Measurements from ENCODE around the gene PAPOLG.
"Not testable (repeated sequence)": the region's sequence is repeated elsewhere in the genome, so short reads cannot be mapped to it uniquely, and the experiment has no call there.

PAPOLG gene

GRCh38 chr2:60796573-60797509 is 40.8 kb downstream of the PAPOLG start:
- TF ChIP-seq POLR2A (IDR thresholded peaks at IDR 0.05; ENCODE audit: low read length) (no peak), GATA1 (IDR thresholded peaks at IDR 0.05; ENCODE audit: low read depth, low read length) (no peak)
- no peak for DNase-seq

DNA sequence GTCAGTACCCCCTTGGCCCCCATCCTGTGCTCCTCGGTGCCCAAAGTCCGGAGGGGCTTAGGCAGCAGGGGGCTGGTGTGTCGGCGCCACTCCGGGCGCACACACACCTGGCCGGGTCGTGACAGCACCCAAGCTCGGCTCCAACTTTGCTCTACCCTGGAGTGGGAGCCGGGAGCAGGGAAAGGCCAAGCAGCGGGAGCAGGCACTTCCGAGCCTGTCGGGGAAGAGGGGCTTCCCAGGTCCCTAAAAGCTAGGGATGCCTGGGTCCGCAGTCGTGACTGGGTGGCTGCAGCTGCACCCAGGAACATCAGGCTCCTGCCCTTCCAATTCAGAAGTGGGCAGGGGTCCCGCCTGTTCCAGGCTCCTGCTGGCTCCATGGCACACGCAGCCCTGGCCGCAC is 48.4 kb downstream of the PAPOLG start:
- no peak for TF ChIP-seq GATA1 (IDR thresholded peaks at IDR 0.05; ENCODE audit: low read depth, low read length)
- TF ChIP-seq POLR2A (IDR thresholded peaks at IDR 0.05; ENCODE audit: low read length) = no peak

DNA sequence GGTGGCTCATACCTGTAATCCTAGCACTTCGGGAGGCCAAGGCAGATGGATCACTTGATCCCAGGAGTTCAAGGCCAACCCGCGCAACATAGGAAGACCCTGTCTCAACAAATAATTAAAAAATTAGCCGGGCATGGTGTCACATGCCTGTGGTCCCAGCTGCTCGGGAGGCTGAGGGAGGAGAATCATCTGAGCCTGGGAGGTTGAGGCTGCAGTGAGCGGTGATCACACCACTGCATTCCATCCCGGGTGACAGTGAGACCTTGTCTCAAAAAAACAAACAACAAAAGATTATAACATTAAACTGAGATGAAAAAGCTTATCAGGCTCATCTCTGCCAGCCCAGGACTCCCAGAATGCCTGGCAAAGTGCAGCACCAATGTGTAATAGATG is 50.5 kb downstream of the PAPOLG start:
- DNase-seq = no peak
- no peak for TF ChIP-seq POLR2A (IDR thresholded peaks at IDR 0.05; ENCODE audit: low read length)
- no peak for TF ChIP-seq GATA1 (IDR thresholded peaks at IDR 0.05; ENCODE audit: low read depth, low read length)

More for the DNA sequence above, 48.4 kb downstream of the PAPOLG start:
- no peak for DNase-seq

DNA sequence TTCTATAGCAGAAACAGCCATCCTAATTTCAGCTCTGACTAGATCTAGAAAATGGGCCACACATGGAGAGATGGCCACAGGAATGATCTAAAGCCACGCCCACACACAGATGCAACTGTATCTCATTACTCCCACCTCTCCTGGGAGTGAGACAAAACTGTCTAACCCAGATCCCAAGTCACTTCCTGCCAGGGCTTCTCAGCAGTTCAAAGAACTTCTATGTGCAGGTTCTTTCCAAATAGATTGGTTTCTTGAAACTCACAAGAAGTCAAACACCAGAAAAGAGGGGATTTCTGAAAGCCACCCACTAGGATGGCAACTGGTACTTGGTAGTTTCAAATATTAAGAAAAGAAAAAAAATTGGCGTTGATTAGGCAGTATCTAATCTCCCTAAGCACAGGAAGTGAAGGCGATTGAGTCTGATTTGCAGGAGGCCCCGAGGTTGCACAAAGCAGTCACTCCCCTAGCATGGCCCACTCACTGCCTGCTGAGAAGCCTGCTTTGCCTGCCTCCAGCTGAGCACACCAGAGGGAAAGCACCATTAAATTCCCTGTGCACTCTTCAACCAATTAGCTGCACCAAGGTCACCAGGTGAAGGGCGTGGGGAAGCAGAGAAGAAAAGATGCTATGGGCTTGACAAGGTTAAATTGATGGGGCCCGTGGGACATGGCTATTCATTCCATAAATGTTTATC is 51.1 kb downstream of the PAPOLG start:
- TF ChIP-seq GATA1 (IDR thresholded peaks at IDR 0.05; ENCODE audit: low read depth, low read length) = no peak
- no peak for TF ChIP-seq POLR2A (IDR thresholded peaks at IDR 0.05; ENCODE audit: low read length)
- peak; percentile 6 to 35 for DNase-seq

- no peak for TF ChIP-seq POLR2A (IDR thresholded peaks at IDR 0.05; ENCODE audit: low read length)
- TF ChIP-seq GATA1 (IDR thresholded peaks at IDR 0.05; ENCODE audit: low read depth, low read length) = no peak
- DNase-seq = peak; percentile 20 to 43
These were observed 52.3 kb downstream of the PAPOLG start for GRCh38 chr2:60808330-60808801.

- TF ChIP-seq GATA1 (IDR thresholded peaks at IDR 0.05; ENCODE audit: low read depth, low read length) (no peak), POLR2A (IDR thresholded peaks at IDR 0.05; ENCODE audit: low read length) (no peak)
- no peak for DNase-seq
These were observed 55.7 kb downstream of the PAPOLG start for GRCh38 chr2:60811491-60812375.

GRCh38 chr2:60817191-60817590 is 61.1 kb downstream of the PAPOLG start:
- not testable (repeated sequence) for DNase-seq

- TF ChIP-seq POLR2A (IDR thresholded peaks at IDR 0.05; ENCODE audit: low read length) (no peak), GATA1 (IDR thresholded peaks at IDR 0.05; ENCODE audit: low read depth, low read length) (no peak)
- DNase-seq = peak in 1 of 2 experiments; percentile 27
These were observed 62.2 kb downstream of the PAPOLG start for GRCh38 chr2:60818272-60818671.

- DNase-seq = no peak
These were observed 63.2 kb downstream of the PAPOLG start for GRCh38 chr2:60819155-60819862.

DNA sequence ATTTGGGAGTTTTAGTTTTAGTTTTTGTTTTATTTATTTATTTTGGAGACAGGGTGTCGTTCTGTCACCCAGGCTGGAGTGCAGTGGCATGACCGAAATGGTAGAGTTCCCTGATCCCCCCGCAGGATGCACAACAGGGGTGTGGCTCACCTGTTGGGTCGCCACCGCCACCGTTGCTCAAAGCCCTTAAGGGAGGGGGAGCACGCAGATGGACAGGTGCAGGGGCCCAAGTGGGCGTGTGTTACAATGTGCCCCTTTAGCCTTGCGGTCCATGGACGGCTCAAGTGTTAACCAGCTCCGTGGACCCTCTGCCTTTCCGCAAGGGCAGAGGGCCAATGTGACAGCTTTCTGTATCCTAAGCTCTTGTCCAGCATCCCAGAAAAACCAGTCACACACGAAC is 63.9 kb downstream of the PAPOLG start:
- DNase-seq = no peak
- no peak for TF ChIP-seq POLR2A (IDR thresholded peaks at IDR 0.05; ENCODE audit: low read length)
- no peak for TF ChIP-seq GATA1 (IDR thresholded peaks at IDR 0.05; ENCODE audit: low read depth, low read length)

More at GRCh38 chr2:60819155-60819862, 63.2 kb downstream of the PAPOLG start:
- TF ChIP-seq POLR2A (IDR thresholded peaks at IDR 0.05; ENCODE audit: low read length) (no peak), GATA1 (IDR thresholded peaks at IDR 0.05; ENCODE audit: low read depth, low read length) (no peak)

- TF ChIP-seq GATA1 (IDR thresholded peaks at IDR 0.05; ENCODE audit: low read depth, low read length) (no peak), POLR2A (IDR thresholded peaks at IDR 0.05; ENCODE audit: low read length) (no peak)
- no peak for DNase-seq
These were observed 64.5 kb downstream of the PAPOLG start for GRCh38 chr2:60820416-60821132.

GRCh38 chr2:60821133-60821469 is 65.0 kb downstream of the PAPOLG start:
- DNase-seq = no peak
- TF ChIP-seq POLR2A (IDR thresholded peaks at IDR 0.05; ENCODE audit: low read length) = no peak
- TF ChIP-seq GATA1 (IDR thresholded peaks at IDR 0.05; ENCODE audit: low read depth, low read length) = no peak

Measured in erythroblast (primary cell).